Measurements from ENCODE around the gene COX6B2. TPM values are rescaled to one million over a fixed set of nuclear protein-coding genes. Genes with fewer than 3 reads are reported as not detected.
A peak's percentile ranks its signal among the peaks of the same experiment; 100 is the strongest.

Gene COX6B2
- total RNA-seq, 4 donors from 2014 or later, result 0.19 TPM; not detected in 3

DNA sequence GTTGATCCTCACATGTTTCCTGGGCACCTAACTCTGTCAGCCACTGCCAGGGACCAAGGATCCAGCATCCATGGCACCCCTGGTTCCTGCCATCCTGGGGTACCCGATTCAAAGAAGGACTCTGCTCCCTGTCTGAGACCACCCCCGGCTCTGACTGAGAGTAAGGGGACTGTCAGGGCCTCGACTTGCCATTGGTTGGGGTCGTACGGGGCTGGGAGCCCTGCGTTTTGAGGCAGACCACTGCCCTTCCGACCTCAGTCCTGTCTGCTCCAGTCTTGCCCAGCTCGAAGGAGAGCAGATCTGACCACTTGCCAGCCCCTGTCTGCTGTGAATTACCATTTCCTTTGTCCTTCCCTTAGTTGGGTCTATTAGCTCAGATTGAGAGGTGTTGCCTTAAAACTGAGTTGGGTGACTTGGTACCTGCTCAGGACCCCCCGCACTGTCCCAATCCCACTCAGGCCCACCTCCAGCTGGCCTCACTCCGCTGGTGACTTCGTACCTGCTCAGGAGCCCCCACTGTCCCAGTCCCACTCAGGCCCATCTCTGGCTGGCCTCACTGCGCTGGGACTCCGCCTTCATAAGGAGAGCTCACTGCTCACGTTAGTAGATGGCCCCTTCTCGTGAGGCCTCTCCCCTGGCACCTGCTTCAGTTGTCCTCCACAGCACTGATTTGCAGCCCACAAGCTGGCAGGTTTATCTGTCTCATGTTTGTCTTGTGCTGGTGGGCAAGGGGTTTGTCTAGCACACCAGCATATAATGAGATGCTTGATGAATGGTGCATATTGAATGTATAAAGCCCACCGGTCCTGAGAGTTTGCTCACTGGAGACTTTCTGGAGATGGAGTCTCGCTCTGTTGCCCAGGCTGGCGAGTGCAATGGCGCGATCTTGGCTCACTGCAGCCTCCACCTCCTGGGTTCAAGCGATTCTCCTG is 35.1 kb upstream of the COX6B2 start:
- DNase-seq (ENCODE audit: extremely low spot score), result no peak
- Histone ChIP-seq H3K27me3 (no peaks in the 10 kb centered on the region), H3K4me3 (no peak overlapping the region), H3K36me3 (peaks cover 8 to 61% (median 49%) of the 10 kb centered on the region in 4 donors), H3K27ac (replicated peaks in 1 of 4) (no peak overlapping the region), H3K9me3 (no peaks in the 10 kb centered on the region), H3K4me1 (peaks cover 37 to 66% (median 56%) of the 10 kb centered on the region in 4 donors)
- no peak for TF ChIP-seq POLR2A (IDR thresholded peaks at IDR 0.05; ENCODE audit: low read depth)
- WGBS, result 79% methylated on average over 12 of the region's 21 CpGs
- intact Hi-C loops (cut with DNase I), result no loop called here

DNA sequence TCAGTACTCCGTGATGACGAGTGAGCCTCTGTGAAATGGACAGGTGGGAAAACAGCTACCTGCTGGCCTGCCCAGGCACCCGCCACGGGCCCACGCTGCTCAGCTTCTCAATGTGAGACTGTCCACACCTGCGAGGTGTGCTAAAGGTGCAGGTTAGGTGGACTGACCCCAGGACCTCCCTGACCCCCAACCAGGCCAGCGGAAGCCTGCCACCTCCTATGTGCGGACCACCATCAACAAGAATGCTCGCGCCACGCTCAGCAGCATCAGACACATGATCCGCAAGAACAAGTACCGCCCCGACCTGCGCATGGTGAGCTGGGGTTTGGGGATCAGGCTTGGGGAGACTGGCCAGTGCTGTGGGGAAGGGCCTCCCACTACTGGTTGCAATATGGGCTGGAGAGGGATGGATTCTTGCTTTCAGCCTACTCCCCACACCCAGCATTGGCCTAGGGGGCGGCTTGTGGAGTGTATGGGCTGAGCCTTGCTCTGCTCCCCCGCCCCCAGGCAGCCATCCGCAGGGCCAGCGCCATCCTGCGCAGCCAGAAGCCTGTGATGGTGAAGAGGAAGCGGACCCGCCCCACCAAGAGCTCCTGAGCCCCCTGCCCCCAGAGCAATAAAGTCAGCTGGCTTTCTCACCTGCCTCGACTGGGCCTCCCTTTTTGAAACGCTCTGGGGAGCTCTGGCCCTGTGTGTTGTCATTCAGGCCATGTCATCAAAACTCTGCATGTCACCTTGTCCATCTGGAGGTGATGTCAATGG is 33.4 kb upstream of the COX6B2 start:
- WGBS, result 72% methylated on average over 10 of the region's 24 CpGs
- Histone ChIP-seq H3K4me3 (peak overlapping the region; percentile 71 to 87 (median 77)), H3K9me3 (no peaks in the 10 kb centered on the region)

DNA sequence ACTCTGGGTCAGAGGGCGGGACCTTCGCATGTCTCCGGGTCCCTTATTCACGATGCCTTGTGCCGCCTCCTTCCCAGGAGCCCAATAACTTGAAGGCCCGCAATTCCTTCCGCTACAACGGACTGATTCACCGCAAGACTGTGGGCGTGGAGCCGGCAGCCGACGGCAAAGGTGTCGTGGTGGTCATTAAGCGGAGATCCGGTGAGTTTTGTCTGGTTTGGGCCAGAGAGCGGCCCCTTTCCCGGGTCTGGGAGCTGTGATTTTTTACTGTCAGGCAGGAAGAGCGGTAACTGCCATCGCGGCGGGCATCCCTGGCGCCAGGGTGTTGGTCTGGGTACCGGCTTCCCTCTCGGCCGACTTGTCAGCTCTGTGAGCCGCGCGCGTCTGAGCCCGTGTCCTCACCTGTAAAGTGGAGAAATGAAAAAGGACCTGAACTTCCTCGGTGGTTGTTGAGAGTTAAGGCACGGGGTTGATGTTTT is 32.0 kb upstream of the COX6B2 start:
- no peaks in the 10 kb centered on the region for H3K27me3 ChIP-seq
- WGBS, result 5% methylated on average over 22 of the region's 33 CpGs
- H3K27ac ChIP-seq (replicated peaks in 1 of 4), result peak overlapping the region; percentile 88 to 94 (median 90)
- intact Hi-C loops (cut with DNase I), result no loop called here
- DNase-seq (ENCODE audit: extremely low spot score), result no peak
- H3K36me3 ChIP-seq, result peaks cover 8 to 51% (median 44%) of the 10 kb centered on the region in 4 donors
- peaks cover 47 to 73% (median 65%) of the 10 kb centered on the region in 4 donors for H3K4me1 ChIP-seq
- H3K9me3 ChIP-seq, result no peaks in the 10 kb centered on the region
- H3K4me3 ChIP-seq, result peak overlapping the region; percentile 71 to 87 (median 77)
- TF ChIP-seq POLR2AphosphoS5 (IDR thresholded peaks at IDR 0.05) (no peak), EP300 (IDR thresholded peaks at IDR 0.05) (no peak), POLR2A (IDR thresholded peaks at IDR 0.05; ENCODE audit: low read depth) (no peak)

More for the DNA sequence above, 33.4 kb upstream of the COX6B2 start:
- Histone ChIP-seq H3K4me1 (peaks cover 47 to 79% (median 68%) of the 10 kb centered on the region in 4 donors), H3K36me3 (peaks cover 8 to 61% (median 48%) of the 10 kb centered on the region in 4 donors), H3K27me3 (no peaks in the 10 kb centered on the region), H3K27ac (replicated peaks in 1 of 4) (peak overlapping the region in 1 of 4 donors; percentile 88)
- DNase-seq (ENCODE audit: extremely low spot score), result no peak
- intact Hi-C loops (cut with DNase I), result no loop called here
- TF ChIP-seq EP300 (IDR thresholded peaks at IDR 0.05), result no peak
- no peak for TF ChIP-seq POLR2A (IDR thresholded peaks at IDR 0.05; ENCODE audit: low read depth)
- TF ChIP-seq POLR2AphosphoS5 (IDR thresholded peaks at IDR 0.05), result no peak
- TF ChIP-seq, protein P1, sequence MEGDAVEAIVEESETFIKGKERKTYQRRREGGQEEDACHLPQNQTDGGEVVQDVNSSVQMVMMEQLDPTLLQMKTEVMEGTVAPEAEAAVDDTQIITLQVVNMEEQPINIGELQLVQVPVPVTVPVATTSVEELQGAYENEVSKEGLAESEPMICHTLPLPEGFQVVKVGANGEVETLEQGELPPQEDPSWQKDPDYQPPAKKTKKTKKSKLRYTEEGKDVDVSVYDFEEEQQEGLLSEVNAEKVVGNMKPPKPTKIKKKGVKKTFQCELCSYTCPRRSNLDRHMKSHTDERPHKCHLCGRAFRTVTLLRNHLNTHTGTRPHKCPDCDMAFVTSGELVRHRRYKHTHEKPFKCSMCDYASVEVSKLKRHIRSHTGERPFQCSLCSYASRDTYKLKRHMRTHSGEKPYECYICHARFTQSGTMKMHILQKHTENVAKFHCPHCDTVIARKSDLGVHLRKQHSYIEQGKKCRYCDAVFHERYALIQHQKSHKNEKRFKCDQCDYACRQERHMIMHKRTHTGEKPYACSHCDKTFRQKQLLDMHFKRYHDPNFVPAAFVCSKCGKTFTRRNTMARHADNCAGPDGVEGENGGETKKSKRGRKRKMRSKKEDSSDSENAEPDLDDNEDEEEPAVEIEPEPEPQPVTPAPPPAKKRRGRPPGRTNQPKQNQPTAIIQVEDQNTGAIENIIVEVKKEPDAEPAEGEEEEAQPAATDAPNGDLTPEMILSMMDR (IDR thresholded peaks at IDR 0.05), result no peak

DNA sequence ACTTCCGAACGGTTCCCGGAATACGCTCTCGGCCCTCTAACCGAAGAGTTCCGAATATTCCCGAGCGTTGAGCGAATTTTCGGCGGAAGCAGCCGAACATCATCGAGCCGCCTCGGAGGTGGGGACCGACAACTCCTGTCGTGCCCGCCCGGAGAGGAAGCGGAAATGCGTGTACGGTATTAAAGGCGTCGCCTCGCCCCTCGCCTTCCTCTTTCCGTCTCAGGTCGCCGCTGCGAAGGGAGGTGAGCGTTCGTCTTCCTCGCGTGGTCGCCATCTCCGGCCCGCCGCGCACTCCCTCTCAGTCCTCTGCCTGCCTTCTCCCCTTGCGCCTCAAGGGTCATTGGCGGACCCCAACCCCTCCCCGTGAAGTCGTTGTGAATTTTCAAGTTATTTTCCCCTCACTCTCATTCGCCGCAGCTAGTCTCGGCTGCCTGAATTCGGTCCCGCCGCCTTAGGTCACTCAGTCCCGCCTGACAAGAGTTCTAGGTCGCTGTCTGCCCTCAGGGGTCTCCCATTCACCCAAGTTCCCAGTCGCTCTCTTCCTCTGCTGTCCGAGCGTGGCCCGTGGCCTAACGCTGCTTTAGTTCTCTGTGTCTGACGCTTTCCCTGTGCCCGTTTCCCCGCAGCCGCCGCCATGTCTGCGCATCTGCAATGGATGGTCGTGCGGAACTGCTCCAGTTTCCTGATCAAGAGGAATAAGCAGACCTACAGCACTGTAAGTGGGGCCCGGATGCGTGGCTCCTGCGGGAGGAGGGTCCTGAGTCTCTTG is 31.4 kb upstream of the COX6B2 start, which contains the start of gene RPL28:
TSS of gene RPL28 (plus strand) at position 209 of the 769 bp plus-strand sequence. CDS start at position 635, 426 bp downstream.
- 0% methylated on average over 52 of the region's 68 CpGs for WGBS
- peaks cover 8 to 45% (median 40%) of the 10 kb centered on the region in 4 donors for H3K36me3 ChIP-seq
- no peaks in the 10 kb centered on the region for H3K9me3 ChIP-seq
- H3K4me3 ChIP-seq, result peak within 1 kb of the TSS; percentile 71 to 87 (median 77)
- intact Hi-C loops (cut with DNase I), result no loop called here
- peaks cover 47 to 67% (median 60%) of the 10 kb centered on the region in 4 donors for H3K4me1 ChIP-seq
- DNase-seq (ENCODE audit: extremely low spot score), result peak; percentile 100
- H3K27ac ChIP-seq (replicated peaks in 1 of 4), result peak within 1 kb of the TSS; percentile 88 to 94 (median 90)
- H3K27me3 ChIP-seq, result no peaks in the 10 kb centered on the region
- TF ChIP-seq EP300 (IDR thresholded peaks at IDR 0.05), result no peak
- TF ChIP-seq POLR2A (IDR thresholded peaks at IDR 0.05; ENCODE audit: low read depth), result peak; percentile 98
- peak; percentile 100 for TF ChIP-seq POLR2AphosphoS5 (IDR thresholded peaks at IDR 0.05)
- TF ChIP-seq, protein P1 (IDR thresholded peaks at IDR 0.05), result no peak
